MCF 10A (cell line): ENCODE results near the gene FAAP24. TPM values are rescaled to one million over a fixed set of nuclear protein-coding genes. Genes with fewer than 3 reads are reported as not detected.

Source experiments
- total RNA-seq: library from RNA; stranded (reverse); gene quantifications from 2 replicates; pipeline ENCODE4 v1.2.3, GENCODE V29; 2022

FAAP24 gene
- total RNA-seq, 1 experiment from 2014 or later, result 4.1 TPM

Other genes with a start within 250 kb of the FAAP24 start
- gene SLC7A9, start 102.5 kb upstream of the FAAP24 start, total RNA-seq, result not detected in 2 replicates
- gene CEP89, start 284 bp upstream of the FAAP24 start, total RNA-seq, result 24.7 and 28.4 TPM in 2 replicates
- gene RHPN2, start 92.6 kb downstream of the FAAP24 start, total RNA-seq, result 4.9 and 5.5 TPM in 2 replicates
- 5.1 and 6.6 TPM in 2 replicates for gene GPATCH1, start 108.9 kb downstream of the FAAP24 start, total RNA-seq
- gene WDR88, start 159.9 kb downstream of the FAAP24 start, total RNA-seq, result not detected in 2 replicates
- 7.7 and 9.5 TPM in 2 replicates for gene LRP3, start 222.1 kb downstream of the FAAP24 start, total RNA-seq